Measurements from ENCODE around the gene TMEM178B. TPM values are rescaled to one million over a fixed set of nuclear protein-coding genes. Genes with fewer than 3 reads are reported as not detected.

Gene TMEM178B
- total RNA-seq, 2 donors from 2014 or later, result 0.18 to 0.25 TPM

DNA sequence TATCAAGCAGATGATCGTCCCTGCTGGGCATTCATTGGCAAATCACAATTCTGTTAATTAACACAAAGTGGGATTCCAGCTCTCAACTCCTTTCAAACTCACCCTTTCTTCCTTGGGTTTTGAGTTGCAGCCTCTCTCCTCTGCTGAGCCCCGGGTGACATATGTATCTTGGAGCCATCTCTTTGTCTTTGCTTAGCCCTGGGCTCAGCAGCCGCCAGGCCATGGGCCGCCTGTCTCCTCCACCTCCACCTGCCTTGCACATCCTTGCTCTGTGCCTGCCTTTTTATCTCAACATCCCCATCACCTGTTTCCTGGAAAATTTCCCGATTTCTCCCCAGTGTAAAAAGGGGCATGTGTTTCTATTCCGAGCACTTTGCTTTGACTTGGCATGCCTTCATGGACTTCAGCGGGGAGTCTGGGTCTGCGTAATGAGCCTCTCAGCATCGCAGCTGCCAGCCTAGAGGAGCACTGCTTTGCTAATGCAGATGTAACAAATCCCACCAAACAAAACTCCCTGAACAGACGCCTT, 336.0 kb downstream of the TMEM178B start:
- DNase-seq (ENCODE audit: low spot score in 2 of 2) (no peak), ATAC-seq (no peak)
- Mint-ChIP-seq H3K9me3 (peaks cover 0 to 4% of the 10 kb centered on the region in 2 donors), H3K36me3 (no peaks in the 10 kb centered on the region), H3K27ac (no peak overlapping the region)

DNA sequence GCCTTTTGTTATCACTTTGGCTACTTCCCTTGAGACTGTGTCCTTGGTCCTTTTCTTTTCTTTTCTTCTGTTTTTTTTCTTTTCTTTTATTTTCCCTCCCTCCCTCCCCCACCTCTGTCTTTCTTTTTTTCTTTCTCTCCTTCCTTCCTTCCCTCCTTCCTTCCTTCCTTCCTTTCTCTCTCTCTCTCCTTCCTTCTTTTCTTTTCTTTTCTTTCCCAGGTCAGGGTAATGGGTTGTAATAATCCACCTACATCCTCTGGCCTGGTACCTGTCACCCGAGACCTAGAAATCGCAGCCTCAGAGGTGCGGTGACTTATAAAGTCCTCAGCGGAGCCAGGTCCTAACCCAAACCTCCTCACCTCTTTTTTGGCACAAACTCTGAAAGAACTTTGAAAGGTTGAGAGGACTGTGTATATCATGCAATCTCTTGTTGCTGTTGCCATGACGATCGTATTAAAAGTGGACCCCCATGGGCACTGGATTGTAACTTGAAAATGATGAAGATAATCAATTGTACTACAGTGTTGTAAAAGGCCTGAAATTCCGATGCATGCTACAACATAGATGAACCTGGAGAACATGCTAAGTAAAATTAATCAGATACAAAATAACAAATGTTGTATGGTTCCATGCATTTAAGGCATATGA, 336.6 kb downstream of the TMEM178B start:
- DNase-seq (ENCODE audit: low spot score in 2 of 2) (no peak), ATAC-seq (no peak)
- no peak overlapping the region for H3K27ac Mint-ChIP-seq
- peaks cover 0 to 4% of the 10 kb centered on the region in 2 donors for H3K9me3 Mint-ChIP-seq
- no peaks in the 10 kb centered on the region for H3K36me3 Mint-ChIP-seq

DNA sequence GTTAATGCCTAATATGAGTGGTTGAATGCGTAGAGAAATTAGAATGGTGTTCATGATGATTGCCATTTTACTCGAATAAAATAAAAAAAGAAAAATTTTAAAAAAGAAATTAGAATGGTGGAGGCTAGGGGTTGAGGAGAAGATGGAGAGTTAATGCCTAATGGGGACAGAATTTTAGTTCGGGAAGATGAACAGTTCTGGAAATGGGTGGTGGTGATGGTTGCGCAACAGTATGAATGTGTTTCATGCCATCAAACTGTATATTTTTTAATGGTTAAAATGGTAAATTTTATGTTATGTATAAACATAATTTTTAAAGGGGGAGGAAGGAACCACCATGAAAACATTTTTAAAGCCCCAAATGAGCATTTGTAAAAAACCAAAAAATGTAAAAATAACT, 337.3 kb downstream of the TMEM178B start:
- Mint-ChIP-seq H3K36me3 (no peaks in the 10 kb centered on the region), H3K9me3 (peaks cover 0 to 4% of the 10 kb centered on the region in 2 donors), H3K27ac (no peak overlapping the region)
- ATAC-seq (no peak), DNase-seq (ENCODE audit: low spot score in 2 of 2) (no peak)

DNA sequence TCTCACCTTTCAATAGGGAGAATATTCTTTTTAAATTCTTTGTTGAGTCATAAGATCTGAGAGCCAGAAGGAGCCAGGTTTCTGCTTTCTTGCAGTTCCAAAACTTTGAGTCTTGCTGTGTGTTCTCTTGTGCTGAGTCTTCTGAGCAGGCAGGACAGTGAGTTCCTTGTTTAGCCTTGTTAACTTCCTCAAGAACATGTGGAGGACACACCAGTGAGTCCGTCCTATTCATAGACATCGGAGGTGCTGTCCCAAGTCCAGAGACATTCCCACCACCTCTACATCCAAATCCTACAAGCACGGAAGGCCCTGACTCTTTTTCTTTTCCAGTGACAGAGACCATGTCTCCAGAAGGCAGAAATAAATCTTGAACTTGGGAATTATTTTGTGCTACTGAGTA, 342.1 kb downstream of the TMEM178B start:
- H3K9me3 Mint-ChIP-seq, result no peaks in the 10 kb centered on the region
- ATAC-seq, result no peak

GRCh38 chr7:141416650-141417270, 342.9 kb downstream of the TMEM178B start:
- Mint-ChIP-seq H3K36me3 (no peaks in the 10 kb centered on the region), H3K9me3 (no peaks in the 10 kb centered on the region), H3K27ac (no peak overlapping the region)
- no peak for DNase-seq (ENCODE audit: low spot score in 2 of 2)
- ATAC-seq, result no peak

More for the DNA sequence above, 342.1 kb downstream of the TMEM178B start:
- no peak for DNase-seq (ENCODE audit: low spot score in 2 of 2)
- no peak overlapping the region for H3K27ac Mint-ChIP-seq
- no peaks in the 10 kb centered on the region for H3K36me3 Mint-ChIP-seq

DNA sequence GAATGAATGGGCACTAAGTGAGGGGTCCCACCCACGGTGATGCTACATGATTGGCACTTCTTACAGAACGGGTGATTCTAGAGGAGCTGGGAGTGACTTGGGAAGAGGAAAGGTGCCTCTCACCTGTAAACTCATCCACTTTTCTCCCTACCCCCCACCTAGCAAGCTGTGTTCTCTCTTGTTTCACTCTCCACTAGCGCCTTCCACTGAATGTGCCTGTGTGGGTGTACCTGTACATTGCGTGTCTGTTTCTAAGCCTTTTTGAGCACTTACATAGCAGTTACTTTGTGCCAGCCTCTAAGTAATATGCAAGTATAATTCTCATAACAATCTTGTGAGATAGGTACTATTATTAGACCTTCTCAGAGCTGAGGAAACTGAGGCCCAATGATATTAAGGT, 343.6 kb downstream of the TMEM178B start:
- no peaks in the 10 kb centered on the region for H3K9me3 Mint-ChIP-seq
- no peak overlapping the region for H3K27ac Mint-ChIP-seq
- DNase-seq (ENCODE audit: low spot score in 2 of 2), result no peak
- ATAC-seq, result no peak
- H3K36me3 Mint-ChIP-seq, result no peaks in the 10 kb centered on the region

GRCh38 chr7:141418066-141418465, 344.2 kb downstream of the TMEM178B start:
- ATAC-seq (no peak), DNase-seq (ENCODE audit: low spot score in 2 of 2) (no peak)

GRCh38 chr7:141421306-141421705, 347.4 kb downstream of the TMEM178B start:
- H3K27ac Mint-ChIP-seq, result no peak overlapping the region
- ATAC-seq, result peak in 1 of 2 donors; percentile 37
- H3K9me3 Mint-ChIP-seq, result peaks cover 3 to 10% of the 10 kb centered on the region in 2 donors
- DNase-seq (ENCODE audit: low spot score in 2 of 2), result no peak
- peaks cover 0 to 5% of the 10 kb centered on the region in 2 donors for H3K36me3 Mint-ChIP-seq

More at GRCh38 chr7:141418066-141418465, 344.2 kb downstream of the TMEM178B start:
- no peaks in the 10 kb centered on the region for H3K36me3 Mint-ChIP-seq
- H3K9me3 Mint-ChIP-seq, result no peaks in the 10 kb centered on the region
- no peak overlapping the region for H3K27ac Mint-ChIP-seq

GRCh38 chr7:141427134-141427533, 353.3 kb downstream of the TMEM178B start:
- Mint-ChIP-seq H3K27ac (no peak overlapping the region), H3K9me3 (peaks cover 8 to 10% of the 10 kb centered on the region in 2 donors), H3K36me3 (peaks cover 7 to 12% of the 10 kb centered on the region in 2 donors)
- DNase-seq (ENCODE audit: low spot score in 2 of 2), result no peak
- ATAC-seq, result no peak

DNA sequence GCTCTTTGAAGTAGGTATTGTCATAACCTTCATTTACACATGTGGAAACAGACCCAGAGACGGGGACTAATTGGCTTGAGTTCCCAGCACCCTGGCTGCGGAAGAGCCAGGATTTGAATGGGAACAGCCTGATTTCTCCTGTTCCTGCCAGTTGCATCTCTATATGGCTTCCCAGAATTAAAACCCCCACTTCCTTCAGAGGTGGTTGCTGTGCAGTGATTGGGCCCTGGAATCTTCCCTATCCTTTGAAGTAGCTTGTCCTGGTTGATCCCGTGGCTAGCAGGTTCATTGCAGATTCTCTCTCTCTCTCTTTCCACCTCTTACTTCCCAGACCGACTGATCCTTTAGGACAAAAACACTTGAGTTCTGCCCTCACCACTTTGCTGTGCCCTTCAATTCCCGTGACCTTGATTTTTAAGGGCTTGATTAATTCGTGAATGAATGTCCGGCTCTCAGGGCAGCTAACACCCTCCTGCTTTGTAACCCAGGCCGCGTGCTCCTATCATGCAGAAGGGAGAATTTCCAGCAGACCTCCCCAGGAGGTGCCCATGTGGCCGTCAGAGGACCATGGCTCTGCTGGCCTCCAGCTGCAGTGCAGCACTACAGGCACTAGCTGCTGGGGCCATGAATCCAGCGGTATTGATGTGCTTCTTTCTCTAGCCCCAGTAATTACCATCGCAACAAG, 356.7 kb downstream of the TMEM178B start:
- Mint-ChIP-seq H3K9me3 (peaks cover 6 to 7% of the 10 kb centered on the region in 2 donors), H3K27ac (no peak overlapping the region), H3K36me3 (peaks cover 7 to 12% of the 10 kb centered on the region in 2 donors)
- DNase-seq (ENCODE audit: low spot score in 2 of 2) (no peak), ATAC-seq (no peak)

DNA sequence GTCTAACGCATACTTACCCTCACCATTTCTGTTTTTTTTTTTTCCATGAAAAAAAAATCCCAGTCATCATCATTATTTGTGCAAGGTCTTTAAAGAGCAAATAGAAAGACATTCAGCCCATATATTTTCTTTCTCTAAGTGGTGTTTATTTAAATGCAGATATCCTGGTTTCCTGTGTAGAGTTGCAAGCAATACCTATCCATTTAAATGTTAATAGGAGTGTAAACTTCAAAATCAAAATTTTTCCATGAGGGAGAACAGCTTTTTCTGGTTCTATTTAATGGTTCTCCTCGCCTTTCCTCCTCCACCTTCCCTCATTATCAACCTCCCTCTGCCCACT, 357.2 kb downstream of the TMEM178B start:
- peaks cover 2 to 6% of the 10 kb centered on the region in 2 donors for H3K9me3 Mint-ChIP-seq
- no peak for ATAC-seq
- no peak overlapping the region for H3K27ac Mint-ChIP-seq
- no peak for DNase-seq (ENCODE audit: low spot score in 2 of 2)
- peaks cover 7 to 9% of the 10 kb centered on the region in 2 donors for H3K36me3 Mint-ChIP-seq

DNA sequence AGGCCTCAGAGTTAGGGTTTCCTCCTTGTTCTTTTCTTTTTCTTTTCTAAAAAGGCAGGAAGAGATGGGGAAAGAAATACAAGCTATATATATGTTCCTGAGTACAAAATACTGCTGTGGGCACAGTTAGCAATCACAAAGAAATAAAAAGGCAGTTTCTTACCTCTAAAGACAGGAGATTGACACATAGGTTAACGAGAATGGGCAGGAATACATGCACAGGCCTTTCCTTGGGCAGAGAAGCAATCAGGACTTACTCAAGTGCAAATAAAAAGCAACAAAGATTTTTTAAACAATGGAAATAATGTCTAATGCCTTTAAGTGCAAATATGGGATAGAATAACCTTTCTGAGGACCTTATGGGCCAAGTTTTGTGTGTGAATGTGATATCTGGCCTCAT, 357.8 kb downstream of the TMEM178B start:
- peaks cover 6 to 7% of the 10 kb centered on the region in 2 donors for H3K36me3 Mint-ChIP-seq
- DNase-seq (ENCODE audit: low spot score in 2 of 2) (no peak), ATAC-seq (no peak)
- H3K27ac Mint-ChIP-seq, result no peak overlapping the region
- H3K9me3 Mint-ChIP-seq, result peaks cover 0 to 6% of the 10 kb centered on the region in 2 donors

DNA sequence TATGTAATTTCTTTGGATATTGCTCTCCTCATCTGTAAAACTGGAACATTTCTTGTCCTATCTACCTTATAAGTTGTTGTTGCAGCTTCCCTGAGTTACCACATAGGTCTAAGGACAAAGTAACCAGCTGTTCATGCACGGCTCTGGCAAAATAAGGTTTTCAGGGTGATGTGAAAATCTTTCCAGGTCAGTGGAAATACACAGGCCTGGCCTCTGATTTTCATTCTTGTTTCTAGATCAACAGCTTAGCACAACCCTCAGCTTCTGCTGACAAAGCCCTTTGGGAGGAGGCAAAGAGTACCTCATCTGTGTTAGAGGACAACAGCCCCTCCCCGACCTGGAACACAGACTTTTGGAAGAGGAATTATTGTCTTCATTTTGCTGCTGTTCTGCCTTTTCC, 359.8 kb downstream of the TMEM178B start:
- no peak for ATAC-seq
- Mint-ChIP-seq H3K9me3 (no peaks in the 10 kb centered on the region), H3K27ac (no peak overlapping the region), H3K36me3 (no peaks in the 10 kb centered on the region)
- DNase-seq (ENCODE audit: low spot score in 2 of 2), result no peak

DNA sequence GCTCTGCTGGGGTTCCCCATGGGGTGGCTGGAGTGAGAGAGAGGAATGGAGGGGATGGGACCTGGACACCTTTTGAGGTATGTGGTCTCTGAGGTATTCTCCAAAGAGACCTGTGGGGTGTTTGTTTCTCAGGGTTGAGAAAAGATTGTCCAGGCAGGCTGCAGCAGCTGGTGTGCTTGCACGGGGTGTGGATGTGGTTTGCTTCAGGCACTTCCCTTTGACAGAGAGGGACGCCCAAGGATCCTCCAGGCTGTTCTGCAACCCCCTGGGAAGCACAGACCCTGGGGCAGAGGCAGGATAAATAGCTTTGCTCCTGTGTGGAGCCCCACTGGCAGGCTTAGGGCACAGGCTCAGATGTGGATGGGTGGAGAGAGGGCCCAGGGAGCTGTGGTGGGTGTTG, 362.3 kb downstream of the TMEM178B start:
- no peak for DNase-seq (ENCODE audit: low spot score in 2 of 2)
- Mint-ChIP-seq H3K9me3 (no peaks in the 10 kb centered on the region), H3K36me3 (no peaks in the 10 kb centered on the region), H3K27ac (no peak overlapping the region)
- no peak for ATAC-seq

DNA sequence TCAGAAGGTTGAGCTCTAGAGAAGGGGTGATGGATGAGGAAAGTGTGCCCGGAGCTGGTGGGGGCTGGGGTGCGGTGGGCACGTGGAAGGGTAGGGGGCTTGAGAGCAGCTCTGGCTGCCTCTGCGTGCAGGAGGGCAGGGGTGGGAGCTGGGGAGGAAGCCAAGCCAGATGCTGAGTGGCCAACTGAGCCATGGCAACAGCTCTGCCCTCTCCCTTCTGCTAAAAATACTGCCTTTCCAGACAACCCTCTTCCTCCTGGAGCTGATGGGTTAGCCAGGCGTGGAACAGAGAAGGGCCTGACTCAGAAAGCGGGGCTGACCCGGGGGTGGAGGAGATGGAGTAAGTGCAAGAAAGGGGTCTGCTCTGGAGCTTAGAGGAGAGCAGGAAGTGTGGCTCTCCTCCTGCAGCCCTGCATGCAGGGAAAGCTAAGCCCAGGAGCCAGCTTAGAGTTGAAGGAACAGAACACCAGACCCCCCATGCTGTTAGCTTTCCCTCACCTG, 362.8 kb downstream of the TMEM178B start:
- no peaks in the 10 kb centered on the region for H3K36me3 Mint-ChIP-seq
- H3K9me3 Mint-ChIP-seq, result no peaks in the 10 kb centered on the region
- H3K27ac Mint-ChIP-seq, result no peak overlapping the region
- ATAC-seq (no peak), DNase-seq (ENCODE audit: low spot score in 2 of 2) (no peak)

GRCh38 chr7:141439164-141439563, 365.3 kb downstream of the TMEM178B start:
- no peaks in the 10 kb centered on the region for H3K36me3 Mint-ChIP-seq

DNA sequence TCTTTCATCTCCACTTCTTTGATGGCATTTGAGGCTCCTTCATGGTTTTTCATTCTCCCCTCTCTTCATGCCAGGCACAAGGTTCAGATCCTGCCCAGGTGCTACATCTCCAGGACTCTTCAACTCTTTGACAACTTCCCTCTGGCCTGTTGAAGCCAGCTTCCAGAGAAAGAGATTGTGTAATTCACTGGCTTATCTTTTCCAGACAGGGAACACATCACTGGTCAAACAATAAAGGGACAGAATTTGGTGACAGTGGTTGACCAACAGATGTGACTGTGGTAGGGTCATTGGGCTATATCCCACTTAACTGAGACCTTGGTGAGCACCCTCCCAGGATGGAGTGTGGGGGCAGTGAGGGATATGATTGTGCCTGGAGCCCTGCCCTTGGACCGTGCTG, 365.9 kb downstream of the TMEM178B start:
- Mint-ChIP-seq H3K36me3 (no peaks in the 10 kb centered on the region), H3K27ac (no peak overlapping the region), H3K9me3 (no peaks in the 10 kb centered on the region)
- ATAC-seq, result no peak
- DNase-seq (ENCODE audit: low spot score in 2 of 2), result no peak

More at GRCh38 chr7:141439164-141439563, 365.3 kb downstream of the TMEM178B start:
- Mint-ChIP-seq H3K9me3 (no peaks in the 10 kb centered on the region), H3K27ac (no peak overlapping the region)
- no peak for ATAC-seq
- no peak for DNase-seq (ENCODE audit: low spot score in 2 of 2)

Data from activated naive CD4-positive, alpha-beta T cell treated with anti-CD3 and anti-CD28 coated beads, Interleukin-2, amount 50 U/mL, for 72 hours (primary cell).